HG02852 (cell line): ENCODE measurements around the gene SUSD2.

Experiments
- ATAC-seq: cut with Tn5 transposase; IDR thresholded peaks from one replicate; pipeline ENCODE4 v1.9.1; 2021; ENCODE audit warnings: mild to moderate bottlenecking, moderate library complexity; ENCODE audit not compliant: unreplicated experiment

SUSD2 gene

DNA sequence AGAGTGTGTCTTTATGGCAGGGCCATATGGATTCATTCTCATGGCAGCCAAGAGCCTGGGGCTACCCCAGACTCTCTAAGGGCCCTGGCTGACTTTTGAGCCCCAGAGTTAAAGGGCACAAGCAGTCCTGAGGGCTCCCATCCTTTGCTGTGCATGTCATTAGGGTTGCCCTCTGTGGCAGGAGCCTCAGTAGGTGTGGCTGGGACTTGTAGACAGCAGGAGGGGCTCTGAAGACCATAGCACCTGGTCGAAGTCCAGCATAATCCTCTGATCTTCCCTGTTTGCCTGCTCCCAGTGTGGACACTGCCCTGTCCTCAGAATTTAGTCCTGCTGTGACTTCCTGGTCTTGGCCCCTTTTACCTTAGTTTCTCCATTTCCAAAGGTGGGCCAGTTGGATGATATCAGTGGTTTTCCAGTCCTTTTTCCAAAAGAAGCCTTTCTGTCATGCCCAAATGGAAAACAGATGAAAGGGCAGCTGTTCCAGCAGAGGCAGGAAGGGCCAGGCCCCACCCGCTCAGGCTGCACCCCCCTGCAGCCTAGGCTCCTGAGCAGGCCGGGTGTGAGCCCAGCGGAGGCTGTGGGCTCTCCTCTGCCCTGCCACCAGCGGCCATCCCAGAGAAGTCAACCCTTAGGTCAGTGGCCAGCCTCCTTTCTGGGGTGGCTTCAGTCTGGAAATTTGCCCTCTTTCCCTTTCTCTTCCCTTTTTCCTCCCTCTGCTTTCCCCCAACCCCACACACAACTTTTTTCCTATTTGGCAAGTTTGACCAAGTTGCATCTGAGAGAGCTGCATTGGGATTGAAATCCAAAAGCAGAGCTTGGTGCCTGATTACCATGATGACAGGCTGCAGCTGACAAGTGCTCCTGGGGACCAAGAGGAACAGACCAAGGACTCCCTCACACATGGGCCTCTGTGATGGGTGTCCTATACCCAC lies 32.8 kb upstream of the SUSD2 start:
- no peak for ATAC-seq

DNA sequence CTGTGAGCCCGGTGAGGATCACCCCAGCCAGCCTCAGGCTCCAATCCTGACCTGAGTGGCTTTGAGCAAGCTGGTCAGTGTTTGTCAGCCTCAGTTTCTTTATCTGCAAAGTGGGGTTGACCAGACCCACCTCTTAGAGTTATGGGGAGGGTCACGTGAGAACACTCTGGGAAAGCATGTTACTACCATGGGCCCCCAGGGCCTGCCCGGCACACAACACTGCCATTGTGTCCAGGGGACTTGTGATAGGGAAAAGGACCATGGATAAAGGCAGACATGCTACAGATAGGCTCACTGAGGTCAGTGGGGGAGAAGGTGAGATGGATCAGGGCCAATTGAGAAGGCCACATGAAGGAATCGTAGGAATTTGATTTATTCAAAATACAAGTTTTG lies 32.1 kb upstream of the SUSD2 start:
- no peak for ATAC-seq

DNA sequence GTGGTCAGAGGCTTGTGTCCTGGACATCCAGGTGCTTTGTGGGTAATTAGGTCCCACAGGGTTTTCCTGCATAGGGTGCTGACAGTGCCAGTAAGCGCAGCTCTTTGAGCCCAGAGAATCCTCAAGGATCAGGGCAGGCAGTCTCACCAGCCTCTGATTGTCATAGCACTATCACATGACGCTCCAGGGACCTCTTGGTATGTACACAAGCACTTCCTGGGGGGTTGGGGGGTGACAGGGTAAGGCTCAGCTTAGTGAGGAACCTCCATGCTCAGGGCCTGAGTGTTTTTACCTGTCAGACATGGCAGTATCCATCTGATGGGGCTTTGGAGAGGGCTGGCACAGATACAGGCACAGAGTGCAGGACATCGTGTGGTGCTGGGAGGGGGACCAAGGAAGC lies 27.9 kb upstream of the SUSD2 start:
- no peak for ATAC-seq

- no peak for ATAC-seq
These were observed 27.3 kb upstream of the SUSD2 start for GRCh38 chr22:24153959-24154358.

DNA sequence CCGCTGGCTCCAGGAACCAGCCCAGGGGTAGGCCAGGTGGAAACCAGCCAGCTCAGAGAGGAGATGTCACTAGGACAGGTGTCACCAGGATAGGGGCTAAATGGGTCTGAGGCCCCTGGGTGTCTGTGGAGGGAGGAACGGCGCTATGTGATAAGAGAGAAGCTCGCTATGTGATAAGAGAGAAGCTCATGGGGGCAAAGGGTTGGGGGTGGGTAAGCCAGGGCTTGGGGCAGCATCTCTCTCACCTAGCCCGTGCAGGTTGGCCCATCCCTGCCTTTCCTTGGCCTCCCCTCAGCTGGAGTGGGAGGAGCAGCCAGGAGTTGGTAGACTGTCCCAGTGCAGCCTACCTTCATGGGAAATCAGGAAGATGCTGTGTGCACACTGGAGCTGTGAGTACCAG lies 26.5 kb upstream of the SUSD2 start:
- ATAC-seq = no peak

DNA sequence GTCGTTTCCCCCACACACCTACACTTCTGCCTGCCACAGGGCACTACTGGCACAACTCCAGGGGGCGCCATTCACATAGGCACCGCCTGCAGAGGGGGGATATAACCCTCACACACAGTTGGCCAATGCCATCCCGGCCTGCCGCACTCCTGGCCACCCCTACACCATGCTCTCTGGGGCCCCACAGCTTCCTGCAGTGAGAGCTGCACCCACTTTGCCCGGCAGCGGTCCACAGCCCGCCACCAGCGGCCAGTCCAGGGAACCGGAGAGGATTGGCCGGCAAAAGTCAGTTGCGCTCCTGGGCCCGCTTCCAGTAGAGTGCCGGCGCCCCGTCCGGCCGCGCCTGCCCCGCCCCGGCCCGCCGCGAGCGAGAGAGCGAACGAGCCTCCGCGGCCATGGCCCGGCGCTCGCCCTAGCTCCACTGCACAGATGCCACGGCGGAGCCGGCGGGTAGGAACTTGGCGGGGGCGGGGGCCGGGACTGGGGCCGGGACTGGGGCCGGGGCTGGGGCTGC lies 25.6 kb upstream of the SUSD2 start:
- peak; percentile 41 for ATAC-seq

- ATAC-seq = peak; percentile 32
These were observed 25.0 kb upstream of the SUSD2 start for GRCh38 chr22:24156141-24156912.

DNA sequence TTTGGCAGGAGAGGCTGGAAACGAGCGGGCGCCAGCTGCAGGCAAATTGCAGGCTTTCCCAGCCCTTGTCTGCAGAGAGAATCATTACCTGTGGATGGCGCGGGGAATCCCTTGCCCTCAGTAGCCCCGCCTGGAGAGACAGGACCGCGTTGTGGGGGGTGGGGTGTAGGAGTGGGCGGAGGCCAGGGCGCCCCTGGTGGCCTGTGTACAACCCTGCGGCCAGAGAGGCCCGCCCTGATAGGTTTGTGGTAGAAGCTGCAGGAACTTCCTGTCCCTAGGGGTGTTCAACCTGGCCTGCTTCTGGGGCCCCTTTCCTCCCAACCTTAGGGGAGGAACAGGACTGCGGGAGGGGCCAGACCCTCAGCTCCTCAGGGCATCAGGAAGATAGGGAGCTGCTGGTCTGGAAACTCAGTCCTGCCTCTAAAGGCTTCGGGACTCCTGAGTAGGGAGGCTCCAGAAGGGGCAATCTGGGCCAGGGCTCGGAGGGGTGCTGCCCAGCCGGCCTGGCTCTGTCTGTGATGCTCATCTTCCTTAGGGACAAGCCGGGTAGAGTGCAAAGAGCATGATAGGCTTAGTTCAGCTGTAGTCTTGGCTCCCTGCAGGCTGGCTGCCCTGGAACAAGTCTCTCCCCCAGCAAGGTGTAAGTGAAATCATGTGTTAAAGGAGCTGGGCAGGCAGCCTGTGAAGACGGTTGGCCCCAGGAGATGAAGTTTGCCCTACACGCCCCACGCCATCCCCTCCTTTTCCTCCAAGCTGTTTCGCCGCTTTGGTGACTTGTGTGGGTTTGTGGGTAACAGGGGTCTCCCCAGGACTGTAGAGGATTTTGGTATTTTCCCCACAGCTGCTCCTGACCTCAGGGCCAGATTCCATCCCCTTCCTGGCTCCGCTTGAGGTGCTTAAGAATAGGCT lies 24.1 kb upstream of the SUSD2 start:
- ATAC-seq = peak; percentile 79

DNA sequence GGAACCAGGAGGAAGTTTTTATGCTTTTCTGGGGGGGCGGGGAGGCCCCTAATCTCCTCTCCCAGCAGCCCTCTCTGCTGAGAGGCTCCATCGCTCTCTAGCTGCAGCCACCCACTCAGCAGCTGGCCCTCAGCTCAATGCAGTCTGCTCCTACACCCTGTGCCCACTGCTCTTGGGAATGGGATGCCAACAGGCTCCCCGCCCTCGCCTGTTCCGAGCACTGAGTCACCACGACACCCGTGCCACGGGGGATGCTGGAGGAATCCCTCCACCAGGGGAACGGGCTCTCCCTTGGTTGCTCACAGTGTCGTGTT lies 23.5 kb upstream of the SUSD2 start:
- ATAC-seq = no peak

DNA sequence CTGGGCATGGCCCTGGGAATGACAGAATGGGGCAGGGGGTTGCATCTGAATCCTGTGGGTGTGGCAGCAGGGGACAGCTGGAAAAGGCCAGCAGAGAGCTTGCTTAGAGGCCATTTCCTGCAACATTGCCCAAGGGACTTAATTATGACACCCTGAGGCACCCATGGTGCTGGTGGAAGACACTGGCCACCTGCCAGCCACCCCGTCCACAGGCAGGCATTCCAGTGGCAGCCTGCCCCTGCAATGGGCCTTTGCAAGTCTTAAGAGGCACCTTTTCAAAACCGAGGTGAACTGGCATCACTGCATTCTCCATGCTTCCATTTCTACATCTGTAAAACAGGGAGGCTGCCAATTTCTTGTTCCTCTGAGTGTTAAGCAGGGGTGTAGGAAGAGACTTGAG lies 21.6 kb upstream of the SUSD2 start:
- no peak for ATAC-seq

DNA sequence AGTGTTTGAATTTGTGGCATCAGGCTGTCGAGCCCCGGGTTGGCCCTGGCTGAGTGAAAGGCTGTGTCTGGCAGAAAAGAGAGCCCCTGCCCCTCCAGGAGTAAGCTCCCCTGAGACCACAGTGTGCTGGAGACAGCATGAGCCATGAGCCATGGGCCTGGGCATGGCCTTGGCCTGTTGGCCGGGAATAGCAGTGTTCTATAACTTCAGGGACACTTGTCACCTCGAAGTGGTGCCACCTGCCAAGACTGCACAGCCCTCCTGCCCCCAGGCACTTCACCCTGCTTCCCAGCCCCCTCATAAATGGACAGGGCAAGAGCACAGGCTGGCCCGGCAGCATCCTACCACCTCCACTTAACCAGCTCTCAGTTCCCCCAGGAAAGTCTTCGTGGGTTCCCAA lies 20.7 kb upstream of the SUSD2 start:
- ATAC-seq = no peak

DNA sequence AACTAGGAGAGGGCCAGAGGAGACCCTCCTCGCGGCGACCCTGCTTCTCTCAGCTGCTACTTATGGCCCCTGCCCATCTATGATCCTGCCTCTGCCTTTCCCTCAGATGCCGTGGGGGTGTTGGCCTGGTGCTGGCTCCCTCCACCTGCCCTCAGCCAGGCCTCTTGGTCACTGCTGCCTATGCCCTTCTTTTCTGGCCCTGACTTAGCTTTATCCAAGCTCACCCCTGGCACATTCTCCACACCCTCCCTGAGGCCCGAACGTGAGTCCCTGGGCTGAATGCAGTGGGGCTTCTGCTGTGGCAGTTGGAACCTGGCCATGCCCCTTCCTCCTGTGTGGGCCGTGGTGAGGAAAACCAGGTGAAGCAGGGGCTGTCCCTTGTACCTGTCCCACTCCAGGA lies 19.8 kb upstream of the SUSD2 start:
- no peak for ATAC-seq

- ATAC-seq = no peak
These were observed 19.4 kb upstream of the SUSD2 start for GRCh38 chr22:24161909-24162308.

- no peak for ATAC-seq
These were observed 18.9 kb upstream of the SUSD2 start for GRCh38 chr22:24162436-24162835.

- no peak for ATAC-seq
These were observed 17.0 kb upstream of the SUSD2 start for GRCh38 chr22:24164243-24164642.

- no peak for ATAC-seq
These were observed 16.3 kb upstream of the SUSD2 start for GRCh38 chr22:24164940-24165339.

DNA sequence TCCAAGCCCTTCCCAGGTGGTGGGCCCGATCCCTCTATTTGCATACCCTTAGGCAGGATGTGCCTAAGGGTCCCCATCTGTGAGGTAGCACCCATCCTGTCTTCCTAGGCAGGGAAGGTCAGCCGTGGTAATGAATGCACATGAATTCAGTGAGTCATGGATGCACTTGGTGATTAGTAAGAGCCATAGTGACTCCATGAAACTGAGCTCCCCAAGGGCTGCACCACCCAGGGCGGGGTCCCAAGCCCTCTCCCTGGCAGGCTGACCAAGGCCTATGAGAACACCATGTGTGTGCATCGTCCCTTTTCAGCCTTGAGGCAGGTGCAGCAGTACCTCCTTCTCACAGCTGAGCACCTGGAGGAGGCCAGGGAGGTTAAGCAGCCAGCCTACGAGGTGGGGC lies 15.6 kb upstream of the SUSD2 start:
- no peak for ATAC-seq

DNA sequence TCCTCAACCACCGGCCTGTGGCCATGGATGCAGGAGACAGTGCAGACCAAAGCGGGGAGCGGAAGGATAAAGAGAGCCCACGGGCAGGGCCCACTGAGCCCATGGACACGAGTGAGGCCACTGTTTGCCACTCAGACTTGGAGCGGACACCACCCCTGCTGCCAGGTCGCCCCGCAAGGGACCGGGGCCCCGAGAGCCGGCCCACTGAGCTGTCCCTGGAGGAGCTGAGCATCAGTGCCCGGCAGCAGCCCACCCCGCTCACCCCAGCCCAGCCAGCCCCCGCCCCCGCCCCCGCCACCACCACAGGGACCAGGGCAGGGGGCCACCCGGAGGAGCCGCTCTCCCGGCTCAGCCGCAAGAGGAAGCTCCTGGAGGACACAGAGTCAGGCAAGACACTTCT lies 14.5 kb upstream of the SUSD2 start:
- ATAC-seq = no peak

DNA sequence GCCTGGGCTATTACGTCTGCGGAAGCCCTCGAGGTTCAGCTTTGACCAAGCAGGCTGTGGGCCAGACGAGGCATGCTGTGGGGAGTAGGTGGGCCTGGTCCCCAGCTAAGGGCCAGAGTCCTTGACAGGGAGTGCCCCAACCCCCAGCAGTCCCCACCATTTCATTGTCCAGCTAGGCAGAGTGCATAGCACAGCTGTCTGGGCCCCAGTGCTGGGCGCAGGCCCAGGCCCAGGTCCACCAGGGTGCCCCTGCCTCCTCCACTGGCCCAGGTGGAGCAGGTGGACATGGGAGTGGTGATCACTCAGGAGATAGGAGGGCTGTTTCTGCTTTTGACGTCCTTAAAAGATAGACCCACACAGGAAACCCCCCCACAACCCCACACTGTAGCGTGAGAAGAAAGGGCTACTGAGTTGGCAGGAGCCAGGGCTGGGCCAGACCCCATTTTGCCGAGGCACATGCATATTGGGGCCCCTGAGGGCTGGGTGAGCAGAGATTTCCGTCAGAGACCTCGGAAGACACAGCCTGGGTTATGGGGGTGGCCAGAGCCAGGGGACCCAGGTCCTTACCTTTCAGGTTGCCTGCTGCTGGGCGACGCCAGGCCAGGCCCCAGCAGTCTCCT lies 11.7 kb upstream of the SUSD2 start:
- no peak for ATAC-seq

DNA sequence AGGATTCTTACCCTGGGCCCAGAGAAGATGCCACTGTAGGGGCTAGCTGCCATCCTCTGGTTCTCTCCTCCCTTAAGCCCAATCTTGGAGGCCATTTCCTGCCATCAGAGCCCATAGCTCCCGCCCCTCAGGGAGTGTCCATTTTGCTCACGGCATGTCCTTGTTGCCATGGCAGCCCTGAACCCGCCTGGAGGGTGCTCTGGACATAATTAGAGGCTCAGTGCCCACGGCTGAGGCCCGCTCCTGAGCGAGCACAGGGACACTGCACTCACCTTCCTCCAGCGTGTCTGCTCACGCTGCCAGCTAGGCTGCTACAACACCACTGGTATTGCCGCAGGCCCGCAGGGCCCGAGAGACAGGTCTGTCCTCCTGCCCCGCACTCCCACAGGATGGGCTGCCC lies 11.1 kb upstream of the SUSD2 start:
- ATAC-seq = no peak

DNA sequence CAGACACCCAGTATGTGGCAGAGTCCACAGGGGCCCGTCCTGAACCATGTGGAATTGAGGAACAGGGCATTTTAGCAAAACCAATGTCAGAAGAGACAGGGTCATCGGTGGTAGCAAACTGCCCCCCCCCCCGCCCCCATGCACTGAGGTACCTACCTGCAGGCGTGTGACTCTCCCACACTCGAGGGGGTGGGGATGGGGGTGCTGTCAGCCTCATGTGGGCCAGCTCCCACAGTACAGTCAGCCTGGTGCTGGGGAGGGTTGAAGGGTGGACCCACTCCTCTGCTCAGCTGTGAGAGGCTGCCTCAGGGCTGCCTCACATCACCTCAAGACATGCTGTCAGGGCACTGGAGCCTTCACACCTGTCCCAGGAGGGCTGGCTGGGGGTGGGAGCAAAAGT lies 10.7 kb upstream of the SUSD2 start:
- no peak for ATAC-seq
